GM12878 (cell line): ENCODE results near the gene RNF34. TPM values are rescaled to one million over a fixed set of nuclear protein-coding genes. Genes with fewer than 3 reads are reported as not detected.

ENCODE experiments used
- CHD2 ChIP-seq: IDR thresholded peaks from 2 replicates; pipeline ENCODE4 v1.6.1; 2011; ENCODE audit warnings: low read depth, low read length, improper control_type of control experiment, borderline replicate concordance
- HDGF ChIP-seq: fragments of 450-650 bp; IDR thresholded peaks from 2 replicates; pipeline ENCODE4 v1.6.1; 2016; ENCODE audit warnings: antibody characterized with exemption
- IKZF1 ChIP-seq: fragments of 450-650 bp; conservative IDR thresholded peaks from 2 replicates; pipeline ENCODE4 v1.6.1; 2017; ENCODE audit warnings: antibody characterized with exemption, mild to moderate bottlenecking
- NFYA ChIP-seq: IDR thresholded peaks from 2 replicates; pipeline ENCODE4 v1.6.1; 2011; ENCODE audit warnings: low read depth, mild to moderate bottlenecking, low read length, improper control_type of control experiment, borderline replicate concordance
- RUNX3 ChIP-seq: IDR thresholded peaks from 2 replicates; pipeline ENCODE4 v1.6.1; 2012; ENCODE audit warnings: low read length, inconsistent platforms
- WRNIP1 ChIP-seq: IDR thresholded peaks from 2 replicates; pipeline ENCODE4 v1.6.1; 2011; ENCODE audit warnings: low read depth, low read length, improper control_type of control experiment, borderline replicate concordance
- YY1 ChIP-seq: IDR thresholded peaks from 2 replicates; pipeline ENCODE4 v1.6.1; 2011; ENCODE audit warnings: low read depth, mild to moderate bottlenecking, low read length
- ZNF207 ChIP-seq: fragments of 450-650 bp; IDR thresholded peaks from 2 replicates; pipeline ENCODE4 v1.6.1; 2014; ENCODE audit warnings: antibody characterized with exemption, mild to moderate bottlenecking, borderline replicate concordance
- ZNF217 ChIP-seq: fragments of 450-650 bp; IDR thresholded peaks from 2 replicates; pipeline ENCODE4 v1.6.1; 2017; ENCODE audit warnings: antibody characterized with exemption, mild to moderate bottlenecking
- polyA plus RNA-seq, 11 experiments: library from polyadenylated mRNA; depleted of rRNA in 4 of 11; unstranded in 6 of 11; stranded (reverse) in 5 of 11; fragments of >200 nt; fragmentation: Nextera tagmentation in 4 of 11; fragmentation: Illumina TruSeq in 1 of 11; extraction: Ambion mirVana in 4 of 11; extraction: Trizol in 1 of 11; gene quantifications; 1 replicate in 1 of 11; 2 replicates in 10 of 11; pipeline versions ENCODE4 v1.2.1 to v1.2.3, GENCODE V29; 2011 to 2016; ENCODE audit warnings: inconsistent platforms in 2 of 11, missing spikeins in 2 of 11, low read depth in 1 of 11
- total RNA-seq, 4 experiments: library from RNA; depleted of rRNA in 3 of 4; stranded (reverse); fragments of >200 nt in 3 of 4; fragmentation: Illumina TruSeq in 1 of 4; extraction: Trizol in 1 of 4; gene quantifications; 2 replicates each; pipeline versions ENCODE4 v1.2.1 to v1.2.3, GENCODE V29; 2013 to 2021
- TF ChIP-seq, protein P1 (sequence below): IDR thresholded peaks from 2 replicates; pipeline ENCODE4 v1.6.1; 2011; ENCODE audit warnings: low read depth, low read length, improper control_type of control experiment, borderline replicate concordance
- TF ChIP-seq, protein P2 (sequence below): IDR thresholded peaks from 2 replicates; pipeline ENCODE4 v1.6.1; 2011; ENCODE audit warnings: borderline replicate concordance, low read depth, mild to moderate bottlenecking, moderate library complexity, low read length; ENCODE audit not compliant: insufficient read depth, poor library complexity, severe bottlenecking

Gene RNF34
- total and polyA plus RNA-seq, 10 of the 15 experiments (the other 5 are each of a cell fraction or from before 2014, with no cell fraction given): 63.6 to 199 (median 115) TPM

DNA sequence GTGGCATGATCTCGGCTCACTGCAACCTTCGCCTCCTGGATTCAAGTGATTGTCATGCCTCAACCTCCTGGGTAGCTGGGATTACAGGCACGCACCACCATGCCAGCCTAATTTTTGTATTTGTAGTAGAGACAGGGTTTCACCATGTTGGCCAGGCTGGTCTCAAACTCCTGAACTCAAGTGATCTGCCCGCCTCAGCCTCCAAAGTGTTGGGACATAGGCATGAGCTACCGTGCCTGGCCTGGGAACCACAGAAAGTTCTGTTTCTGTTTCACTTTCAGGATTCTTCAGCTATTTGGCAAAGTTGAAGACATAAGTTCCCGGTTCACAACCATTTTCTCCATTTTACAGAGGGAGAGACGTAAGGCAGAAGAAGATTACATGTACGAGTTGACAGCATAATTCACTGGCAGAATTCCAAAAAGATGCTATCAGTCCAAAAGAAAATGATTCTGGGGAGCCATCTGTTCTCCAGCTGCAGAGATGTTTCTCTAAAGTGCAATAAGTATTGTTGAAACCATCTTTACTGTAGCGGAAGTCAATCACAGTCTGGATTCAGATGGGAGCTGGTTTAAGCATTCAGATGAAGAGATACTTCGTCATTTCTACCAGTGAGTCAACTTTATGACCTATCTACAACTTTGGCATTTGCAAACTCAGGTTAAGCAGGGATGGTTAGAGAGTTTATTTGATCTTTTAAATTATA lies 8.1 kb upstream of the RNF34 start (continued):
- TF ChIP-seq, protein P1, sequence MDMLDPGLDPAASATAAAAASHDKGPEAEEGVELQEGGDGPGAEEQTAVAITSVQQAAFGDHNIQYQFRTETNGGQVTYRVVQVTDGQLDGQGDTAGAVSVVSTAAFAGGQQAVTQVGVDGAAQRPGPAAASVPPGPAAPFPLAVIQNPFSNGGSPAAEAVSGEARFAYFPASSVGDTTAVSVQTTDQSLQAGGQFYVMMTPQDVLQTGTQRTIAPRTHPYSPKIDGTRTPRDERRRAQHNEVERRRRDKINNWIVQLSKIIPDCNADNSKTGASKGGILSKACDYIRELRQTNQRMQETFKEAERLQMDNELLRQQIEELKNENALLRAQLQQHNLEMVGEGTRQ: no peak
- no peak for TF ChIP-seq WRNIP1
- TF ChIP-seq ZNF217: peak; percentile 47; the same call in 1 of the 2 replicates
- TF ChIP-seq CHD2: no peak
- TF ChIP-seq, protein P2, sequence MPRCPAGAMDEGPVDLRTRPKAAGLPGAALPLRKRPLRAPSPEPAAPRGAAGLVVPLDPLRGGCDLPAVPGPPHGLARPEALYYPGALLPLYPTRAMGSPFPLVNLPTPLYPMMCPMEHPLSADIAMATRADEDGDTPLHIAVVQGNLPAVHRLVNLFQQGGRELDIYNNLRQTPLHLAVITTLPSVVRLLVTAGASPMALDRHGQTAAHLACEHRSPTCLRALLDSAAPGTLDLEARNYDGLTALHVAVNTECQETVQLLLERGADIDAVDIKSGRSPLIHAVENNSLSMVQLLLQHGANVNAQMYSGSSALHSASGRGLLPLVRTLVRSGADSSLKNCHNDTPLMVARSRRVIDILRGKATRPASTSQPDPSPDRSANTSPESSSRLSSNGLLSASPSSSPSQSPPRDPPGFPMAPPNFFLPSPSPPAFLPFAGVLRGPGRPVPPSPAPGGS: no peak
- peak; percentile 31; the same call in 1 of the 2 replicates for TF ChIP-seq YY1
- 0 out of 2 replicates have a peak, but pooled peaks have one; percentile 29 for TF ChIP-seq IKZF1
- TF ChIP-seq NFYA: no peak
- TF ChIP-seq ZNF207: no peak
- TF ChIP-seq RUNX3: peak; percentile 81
- TF ChIP-seq HDGF: 0 out of 2 replicates have a peak, but pooled peaks have one; percentile 51
